Endodermal cell (in vitro differentiated cells): ENCODE data around the gene UPK3BL1. TPM values are rescaled to one million over a fixed set of nuclear protein-coding genes. Genes with fewer than 3 reads are reported as not detected.
"Not testable (repeated sequence)": the region's sequence is repeated elsewhere in the genome, so short reads cannot be mapped to it uniquely, and the experiment has no call there.

Source experiments
- DNase-seq: peaks from one replicate; pipeline ENCODE4 v3.0.0-alpha.2; 2017
- H3K27ac ChIP-seq: 2 replicates; pipeline ENCODE4 v1.5.1; 2013; ENCODE audit warnings: mild to moderate bottlenecking, low read depth, low read length, moderate library complexity
- H3K27me3 ChIP-seq: 2 replicates; pipeline ENCODE4 v1.6.1; 2013; ENCODE audit warnings: mild to moderate bottlenecking, low read length, moderate library complexity; ENCODE audit not compliant: insufficient read depth, control insufficient read depth, poor library complexity, severe bottlenecking
- H3K36me3 ChIP-seq: 2 replicates; pipeline ENCODE4 v1.7.0; 2013; ENCODE audit warnings: mild to moderate bottlenecking, low read length, moderate library complexity; ENCODE audit not compliant: control insufficient read depth, insufficient read depth
- H3K4me1 ChIP-seq: one replicate; pipeline ENCODE4 v1.7.0; 2013; ENCODE audit warnings: low read length; ENCODE audit not compliant: control insufficient read depth, insufficient read depth
- H3K4me3 ChIP-seq: 2 replicates; pipeline ENCODE4 v1.5.1; 2013; ENCODE audit warnings: mild to moderate bottlenecking, low read length, moderate library complexity
- H3K9ac ChIP-seq: 2 replicates; pipeline ENCODE4 v1.6.1; 2013; ENCODE audit warnings: mild to moderate bottlenecking, low read length, moderate library complexity; ENCODE audit not compliant: poor library complexity, severe bottlenecking; ENCODE audit errors: extremely low read depth
- H3K9me3 ChIP-seq: 2 replicates; pipeline ENCODE4 v1.6.1; 2013; ENCODE audit warnings: mild to moderate bottlenecking, low read length, moderate library complexity; ENCODE audit not compliant: control insufficient read depth
- H3K27ac Mint-ChIP-seq: 2 replicates; pipeline ENCODE4 v1.8.0; 2020; ENCODE audit warnings: mixed read lengths
- H3K27me3 Mint-ChIP-seq: 2 replicates; pipeline ENCODE4 v1.8.0; 2021; ENCODE audit warnings: mild to moderate bottlenecking, mixed read lengths; ENCODE audit not compliant: insufficient read depth
- H3K36me3 Mint-ChIP-seq: 2 replicates; pipeline ENCODE4 v1.8.0; 2020; ENCODE audit warnings: low read depth, mixed read lengths
- H3K4me1 Mint-ChIP-seq: 2 replicates; pipeline ENCODE4 v1.8.0; 2020; ENCODE audit warnings: mixed read lengths
- H3K4me3 Mint-ChIP-seq: 2 replicates; pipeline ENCODE4 v1.8.0; 2020; ENCODE audit warnings: mild to moderate bottlenecking, moderate library complexity, mixed read lengths
- H3K9me3 Mint-ChIP-seq: 2 replicates; pipeline ENCODE4 v1.8.0; 2020; ENCODE audit warnings: mild to moderate bottlenecking, mixed read lengths
- WGBS, 2 experiments: methylation state at CpG; one replicate each; pipeline versions ENCODE4 v1.1.5 to v1.1.7; 2013; ENCODE audit warnings: missing lambda C conversion rate in 2 of 2, mixed read lengths in 1 of 2; ENCODE audit not compliant: insufficient coverage in 1 of 2, insufficient read length in 1 of 2; 5-methylcytosine and 5-hydroxymethylcytosine counted together
- total RNA-seq, 2 donors: library from RNA; stranded (reverse); fragmentation: NEBNext Ultra II Directional in 1 of 2; extraction: Animal tissue kit (Norgen Biotek cat#: 25700) in 1 of 2; gene quantifications; 2 replicates in 1 of 2; 3 replicates in 1 of 2; pipeline ENCODE4 v1.2.1, GENCODE V29; 2021

Gene UPK3BL1
- total RNA-seq, 2 donors from 2014 or later = 16.8 to 18.7 TPM

DNA sequence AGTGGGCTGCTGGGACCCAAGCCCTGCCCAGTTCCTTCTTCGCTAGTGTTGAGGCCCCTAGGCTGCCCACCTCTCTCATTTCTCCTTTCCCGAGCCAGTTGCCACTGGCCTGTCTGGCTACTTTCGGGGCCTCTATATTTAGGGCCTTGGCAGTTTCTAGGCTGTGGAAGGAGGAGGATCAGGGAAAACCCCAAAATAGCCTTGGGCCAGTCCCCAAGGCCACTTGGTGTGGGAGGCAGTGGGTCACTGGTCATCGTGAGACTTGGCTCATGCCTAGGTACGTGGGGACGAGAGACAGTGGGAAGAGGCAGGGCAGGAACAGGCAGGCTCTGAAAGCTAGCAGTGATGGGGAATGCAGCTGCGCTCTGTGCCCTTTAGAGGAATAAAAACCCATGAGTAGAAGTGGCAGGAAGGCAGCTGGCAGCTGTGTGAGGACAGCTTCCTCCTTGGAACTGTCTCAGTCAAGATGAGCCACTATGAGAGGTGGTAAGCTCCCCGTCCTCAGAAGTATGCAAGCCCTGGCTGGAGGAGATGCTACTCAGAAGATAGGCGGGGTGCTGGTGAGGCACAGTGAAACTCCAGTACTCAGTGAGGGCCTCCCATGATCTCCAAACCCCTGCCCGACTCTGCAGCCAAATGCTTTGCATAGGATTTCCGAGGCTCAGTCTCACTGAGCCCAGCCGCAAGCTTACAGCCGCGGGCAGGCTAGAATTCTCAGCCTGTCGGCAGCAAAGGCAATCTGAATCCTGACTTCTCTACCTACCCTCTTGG lies 28.8 kb downstream of the UPK3BL1 start:
- H3K9ac ChIP-seq, H3K4me3 ChIP-seq, H3K27me3 ChIP-seq, H3K4me1 ChIP-seq, H3K36me3 ChIP-seq, DNase-seq, H3K27ac ChIP-seq, H3K4me3 Mint-ChIP-seq, H3K4me1 Mint-ChIP-seq, H3K27ac Mint-ChIP-seq, H3K27me3 Mint-ChIP-seq, H3K9me3 ChIP-seq, H3K9me3 Mint-ChIP-seq, H3K36me3 Mint-ChIP-seq: not testable (repeated sequence)
- 90% methylated on average over 2 of the region's 15 CpGs; no CpG with 5 or more reads in 1 of the 2 experiments for WGBS, 2 experiments

DNA sequence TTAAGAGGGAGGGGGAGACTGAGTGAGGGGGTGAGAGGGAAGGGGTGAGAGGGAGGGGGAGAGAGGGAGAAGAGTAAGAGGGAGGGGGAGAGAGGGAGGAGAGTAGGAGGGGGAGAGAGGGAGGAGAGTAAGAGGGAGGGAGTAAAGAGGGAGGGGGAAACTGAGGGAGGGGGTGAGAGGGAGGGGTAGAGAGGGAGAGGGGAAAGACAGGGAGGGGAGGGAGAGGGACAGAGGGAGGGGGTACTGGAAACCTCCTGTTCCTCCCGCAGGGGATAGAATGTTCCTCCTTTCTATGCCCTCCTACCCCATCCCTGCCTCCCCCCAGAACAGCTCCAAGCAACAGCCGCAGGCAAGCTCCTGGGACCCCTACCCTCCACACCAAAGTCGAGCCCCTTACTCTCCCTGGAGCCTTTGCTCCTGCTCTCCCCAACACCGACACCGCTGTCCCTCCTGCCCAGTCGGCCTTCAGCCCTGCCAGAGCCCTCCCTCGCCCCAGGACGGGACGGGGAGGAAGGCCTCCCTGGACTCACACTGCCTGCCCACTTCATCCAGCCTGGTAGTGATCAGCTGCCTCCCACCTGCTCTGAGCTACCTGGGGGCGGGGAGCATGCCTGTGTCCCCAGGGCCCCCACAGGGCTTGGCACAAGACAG lies 30.8 kb downstream of the UPK3BL1 start:
- peak; percentile 72 for DNase-seq
- H3K27me3 Mint-ChIP-seq, H3K4me3 Mint-ChIP-seq, H3K27me3 ChIP-seq, H3K36me3 ChIP-seq, H3K9me3 ChIP-seq, H3K4me3 ChIP-seq, H3K9me3 Mint-ChIP-seq, H3K27ac Mint-ChIP-seq, H3K4me1 Mint-ChIP-seq, H3K4me1 ChIP-seq, H3K36me3 Mint-ChIP-seq, H3K9ac ChIP-seq: not testable (repeated sequence)
- 41 to 66% methylated on average over 4 to 7 of the region's 10 CpGs for WGBS, 2 experiments
- H3K27ac ChIP-seq = peak overlapping the region; percentile 40

DNA sequence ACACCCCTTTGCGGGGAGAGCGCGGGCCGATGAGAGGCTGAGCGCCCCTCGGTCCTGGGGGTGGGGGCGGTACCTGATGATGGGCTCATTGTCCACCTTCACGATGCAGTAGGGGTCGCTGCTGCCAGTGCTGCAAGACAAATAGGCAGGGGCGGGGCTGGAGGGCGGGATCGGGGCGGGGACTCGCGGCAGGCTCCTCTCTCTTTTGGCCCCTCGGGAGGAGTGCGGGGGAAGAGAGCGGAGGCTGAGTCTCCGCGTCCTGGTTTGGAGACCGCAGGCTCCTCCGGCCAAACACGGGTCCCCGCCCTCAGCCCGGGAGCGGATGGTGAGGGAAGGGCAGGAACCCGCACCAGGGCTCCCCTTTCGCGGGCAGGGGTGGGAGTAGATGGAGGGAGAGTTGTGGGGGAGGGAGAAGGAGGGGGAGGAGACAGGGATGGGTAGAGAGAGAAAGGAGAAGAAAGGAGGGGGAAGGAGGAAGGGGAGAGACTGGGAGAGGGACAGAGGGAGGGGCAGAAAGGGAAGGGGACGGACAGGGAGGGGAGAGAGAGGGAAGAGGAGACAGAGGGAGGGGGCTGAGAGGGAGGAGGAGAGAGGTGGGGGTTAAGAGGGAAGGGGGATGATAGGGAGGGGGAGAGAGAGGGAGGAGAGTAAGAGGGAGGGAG lies 31.4 kb downstream of the UPK3BL1 start:
- H3K9me3 Mint-ChIP-seq, H3K4me1 ChIP-seq, H3K9ac ChIP-seq, H3K4me3 Mint-ChIP-seq, H3K36me3 Mint-ChIP-seq, H3K27me3 ChIP-seq, H3K36me3 ChIP-seq, H3K27me3 Mint-ChIP-seq, H3K27ac ChIP-seq, DNase-seq, H3K4me1 Mint-ChIP-seq, H3K9me3 ChIP-seq, H3K27ac Mint-ChIP-seq, H3K4me3 ChIP-seq: not testable (repeated sequence)
- no CpG with 5 or more reads among the region's 30 CpGs for WGBS, 2 experiments

DNA sequence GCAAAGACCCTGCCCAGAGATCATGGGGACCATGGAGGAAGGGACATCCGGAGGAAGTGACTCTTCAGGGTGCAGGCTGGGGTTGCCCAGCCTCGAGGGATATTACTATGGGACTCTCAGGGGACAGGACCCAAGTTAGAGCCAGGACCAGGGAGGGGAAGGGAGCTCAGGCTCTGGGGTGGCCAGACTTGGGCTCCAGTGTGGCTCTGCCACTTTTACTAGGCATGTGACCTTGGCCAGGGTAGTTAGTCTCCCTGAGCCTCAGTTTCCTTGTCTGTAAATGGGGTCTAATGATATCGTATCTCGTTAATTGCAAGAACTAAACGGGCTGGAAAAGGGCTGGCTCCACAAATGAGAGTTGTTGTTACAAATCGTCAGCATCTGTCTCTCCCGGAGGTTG lies 32.1 kb downstream of the UPK3BL1 start:
- H3K27ac ChIP-seq, H3K9me3 Mint-ChIP-seq, H3K9ac ChIP-seq, H3K4me3 ChIP-seq, H3K4me1 ChIP-seq, H3K4me3 Mint-ChIP-seq, H3K27me3 ChIP-seq, H3K9me3 ChIP-seq, H3K36me3 Mint-ChIP-seq, H3K4me1 Mint-ChIP-seq, H3K27ac Mint-ChIP-seq, H3K36me3 ChIP-seq, H3K27me3 Mint-ChIP-seq, DNase-seq: not testable (repeated sequence)
- no CpG with 5 or more reads among the region's 7 CpGs for WGBS, 2 experiments

DNA sequence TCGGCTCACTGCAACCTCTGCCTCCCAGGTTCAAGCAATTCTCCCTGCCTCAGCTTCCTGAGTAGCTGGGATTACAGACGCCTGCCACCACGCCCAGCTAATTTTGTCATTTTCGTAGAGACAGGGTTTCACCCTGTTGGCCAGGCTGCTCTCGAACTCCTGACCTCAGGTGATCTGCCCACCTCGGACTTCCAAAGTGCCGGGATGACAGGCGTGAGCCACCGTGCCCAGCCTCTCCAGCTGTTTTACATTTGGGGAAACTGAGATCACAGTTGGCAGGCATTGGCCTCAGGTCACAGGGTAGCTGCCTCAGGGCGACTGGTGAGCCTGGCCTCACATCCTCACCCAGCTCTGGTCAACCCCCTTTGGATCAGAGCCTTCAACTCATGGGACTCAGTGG lies 32.9 kb downstream of the UPK3BL1 start:
- DNase-seq, H3K27me3 Mint-ChIP-seq, H3K27ac ChIP-seq, H3K36me3 Mint-ChIP-seq, H3K9me3 ChIP-seq, H3K4me3 Mint-ChIP-seq, H3K9ac ChIP-seq, H3K4me1 ChIP-seq, H3K9me3 Mint-ChIP-seq, H3K27me3 ChIP-seq, H3K27ac Mint-ChIP-seq, H3K4me3 ChIP-seq, H3K36me3 ChIP-seq, H3K4me1 Mint-ChIP-seq: not testable (repeated sequence)
- WGBS, 2 experiments = 93% methylated on average over 6 of the region's 10 CpGs; no CpG with 5 or more reads in 1 of the 2 experiments

DNA sequence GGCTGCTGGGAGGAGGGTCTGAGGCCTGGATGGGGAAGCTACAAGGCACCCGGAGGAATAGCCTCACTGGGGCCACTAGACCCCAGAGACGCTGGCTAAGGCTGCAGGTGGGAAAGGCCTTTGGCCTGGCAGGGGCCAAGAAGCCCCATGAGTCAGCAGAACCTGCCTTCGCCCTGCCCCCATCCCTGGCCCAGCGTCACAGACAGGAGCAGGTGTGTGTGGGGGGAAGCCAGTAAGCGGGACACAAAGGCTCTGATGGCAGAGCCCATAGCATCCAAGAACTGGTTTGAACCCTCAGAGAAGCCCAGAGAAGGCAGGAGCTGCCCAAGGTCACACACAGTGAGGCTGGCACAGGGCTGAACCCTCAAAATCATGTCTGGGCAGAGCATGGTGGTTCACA lies 35.7 kb downstream of the UPK3BL1 start:
- H3K4me3 Mint-ChIP-seq, H3K4me1 ChIP-seq, H3K27me3 Mint-ChIP-seq, H3K27ac Mint-ChIP-seq, DNase-seq, H3K9ac ChIP-seq, H3K36me3 ChIP-seq, H3K36me3 Mint-ChIP-seq, H3K27me3 ChIP-seq, H3K9me3 Mint-ChIP-seq, H3K4me1 Mint-ChIP-seq, H3K27ac ChIP-seq, H3K4me3 ChIP-seq, H3K9me3 ChIP-seq: not testable (repeated sequence)
- WGBS, 2 experiments = no CpG with 5 or more reads among the region's 5 CpGs
